Endothelial cell (in vitro differentiated cells): ENCODE results near the gene PIK3CA. TPM values are rescaled to one million over a fixed set of nuclear protein-coding genes. Genes with fewer than 3 reads are reported as not detected.

Source experiments
- DNase-seq: peaks from one replicate; pipeline ENCODE4 v3.0.0; 2021; ENCODE audit warnings: low spot score
- H3K27ac Mint-ChIP-seq: one replicate; pipeline ENCODE4 v1.8.0; 2021; ENCODE audit warnings: mixed read lengths, inconsistent platforms; ENCODE audit not compliant: unreplicated experiment
- H3K27me3 Mint-ChIP-seq: one replicate; pipeline ENCODE4 v1.8.0; 2021; ENCODE audit warnings: mild to moderate bottlenecking, moderate library complexity, mixed read lengths, inconsistent platforms; ENCODE audit not compliant: unreplicated experiment
- H3K36me3 Mint-ChIP-seq: one replicate; pipeline ENCODE4 v1.8.0; 2021; ENCODE audit warnings: mild to moderate bottlenecking, low read depth, mixed read lengths, inconsistent platforms; ENCODE audit not compliant: unreplicated experiment
- H3K4me1 Mint-ChIP-seq: one replicate; pipeline ENCODE4 v1.8.0; 2021; ENCODE audit warnings: mild to moderate bottlenecking, mixed read lengths, inconsistent platforms; ENCODE audit not compliant: unreplicated experiment
- H3K4me3 Mint-ChIP-seq: one replicate; pipeline ENCODE4 v1.8.0; 2021; ENCODE audit warnings: mild to moderate bottlenecking, mixed read lengths, inconsistent platforms; ENCODE audit not compliant: unreplicated experiment
- H3K9me3 Mint-ChIP-seq: one replicate; pipeline ENCODE4 v1.8.0; 2021; ENCODE audit warnings: mixed read lengths, inconsistent platforms; ENCODE audit not compliant: unreplicated experiment
- CTCF ChIP-seq: fragments of 200-600 bp; sonication (generic); IDR thresholded peaks from one replicate; pipeline ENCODE4 v1.5.0; 2021; ENCODE audit warnings: antibody characterized with exemption; ENCODE audit not compliant: unreplicated experiment
- total RNA-seq: library from RNA; stranded (reverse); fragmentation: NEBNext Ultra II Directional; extraction: Animal tissue kit (Norgen Biotek cat#: 25700); gene quantifications from one replicate; pipeline ENCODE4 v1.2.1, GENCODE V29; 2021; ENCODE audit not compliant: unreplicated experiment

Gene PIK3CA
- total RNA-seq, 1 donor from 2014 or later = 26.7 TPM

- Mint-ChIP-seq H3K27ac (peak overlapping the region; percentile 17), H3K27me3 (peaks cover 2% of the 10 kb centered on the region), H3K9me3 (no peaks in the 10 kb centered on the region), H3K4me1 (peaks cover 5% of the 10 kb centered on the region), H3K36me3 (no peaks in the 10 kb centered on the region), H3K4me3 (peak overlapping the region; percentile 50)
- DNase-seq = no peak
- TF ChIP-seq CTCF = no peak
These were observed 42.4 kb downstream of the PIK3CA start for GRCh38 chr3:179190581-179190980.

- no peak for DNase-seq
- H3K9me3 Mint-ChIP-seq = no peaks in the 10 kb centered on the region
- peaks cover 5% of the 10 kb centered on the region for H3K4me1 Mint-ChIP-seq
- no peak overlapping the region for H3K4me3 Mint-ChIP-seq
- no peak for TF ChIP-seq CTCF
- H3K27me3 Mint-ChIP-seq = peaks cover 2% of the 10 kb centered on the region
- no peaks in the 10 kb centered on the region for H3K36me3 Mint-ChIP-seq
- no peak overlapping the region for H3K27ac Mint-ChIP-seq
These were observed 44.4 kb downstream of the PIK3CA start for GRCh38 chr3:179192542-179192941.

GRCh38 chr3:179194931-179195330, 46.8 kb downstream of the PIK3CA start:
- no peak overlapping the region for H3K27ac Mint-ChIP-seq
- H3K27me3 Mint-ChIP-seq = peaks cover 2% of the 10 kb centered on the region
- peaks cover 3% of the 10 kb centered on the region for H3K4me1 Mint-ChIP-seq
- DNase-seq = no peak
- no peaks in the 10 kb centered on the region for H3K36me3 Mint-ChIP-seq
- TF ChIP-seq CTCF = no peak
- no peaks in the 10 kb centered on the region for H3K9me3 Mint-ChIP-seq
- H3K4me3 Mint-ChIP-seq = no peak overlapping the region

GRCh38 chr3:179196098-179196497, 47.9 kb downstream of the PIK3CA start:
- TF ChIP-seq CTCF = no peak
- no peak overlapping the region for H3K4me3 Mint-ChIP-seq
- H3K4me1 Mint-ChIP-seq = peaks cover 3% of the 10 kb centered on the region
- no peak for DNase-seq
- H3K27ac Mint-ChIP-seq = no peak overlapping the region
- H3K27me3 Mint-ChIP-seq = no peaks in the 10 kb centered on the region
- no peaks in the 10 kb centered on the region for H3K9me3 Mint-ChIP-seq
- H3K36me3 Mint-ChIP-seq = peaks cover 4% of the 10 kb centered on the region

- peak overlapping the region; percentile 31 for H3K27ac Mint-ChIP-seq
- TF ChIP-seq CTCF = no peak
- no peak for DNase-seq
- no peak overlapping the region for H3K4me3 Mint-ChIP-seq
- H3K27me3 Mint-ChIP-seq = no peaks in the 10 kb centered on the region
- no peaks in the 10 kb centered on the region for H3K9me3 Mint-ChIP-seq
- peaks cover 3% of the 10 kb centered on the region for H3K4me1 Mint-ChIP-seq
- peaks cover 4% of the 10 kb centered on the region for H3K36me3 Mint-ChIP-seq
These were observed 48.5 kb downstream of the PIK3CA start for GRCh38 chr3:179196700-179197099.
